HG02588 (cell line): ENCODE results near the gene CDC45.
"Not testable (repeated sequence)": the region's sequence is repeated elsewhere in the genome, so short reads cannot be mapped to it uniquely, and the experiment has no call there.

Experiments used
- ATAC-seq: cut with Tn5 transposase; IDR thresholded peaks from one replicate; pipeline ENCODE4 v1.9.1; 2021; ENCODE audit warnings: mild to moderate bottlenecking, moderate library complexity; ENCODE audit not compliant: unreplicated experiment

CDC45 gene

GRCh38 chr22:19479355-19480172 lies at the start of gene CDC45:
CDC45 (plus strand) TSS chr22:19479920; CDS start chr22:19479969, 49 bp downstream.
- peak; percentile 81 for ATAC-seq

GRCh38 chr22:19429950-19430889 lies 49.5 kb upstream of the CDC45 start:
- no peak for ATAC-seq

GRCh38 chr22:19430890-19431541 lies 48.7 kb upstream of the CDC45 start:
- ATAC-seq = no peak

- peak; percentile 48 for ATAC-seq
These were observed 48.0 kb upstream of the CDC45 start, which contains the start of gene HIRA for GRCh38 chr22:19431649-19432132. HIRA (minus strand) TSS chr22:19431733; CDS start chr22:19431476, 257 bp downstream.

- peak; percentile 77 for ATAC-seq
These were observed 47.4 kb upstream of the CDC45 start, which contains the start of gene MRPL40 for GRCh38 chr22:19432133-19432851. MRPL40 (plus strand) TSS chr22:19432545; CDS start chr22:19432555, 10 bp downstream.

- ATAC-seq = no peak
These were observed 45.3 kb upstream of the CDC45 start for GRCh38 chr22:19434401-19434800.

- ATAC-seq = no peak
These were observed 44.7 kb upstream of the CDC45 start for GRCh38 chr22:19434829-19435580.

GRCh38 chr22:19436444-19437161 lies 43.1 kb upstream of the CDC45 start:
- not testable (repeated sequence) for ATAC-seq

GRCh38 chr22:19438298-19438697 lies 41.4 kb upstream of the CDC45 start:
- no peak for ATAC-seq

GRCh38 chr22:19440411-19441195 lies 39.1 kb upstream of the CDC45 start:
- no peak for ATAC-seq

- ATAC-seq = no peak
These were observed 37.6 kb upstream of the CDC45 start for GRCh38 chr22:19442166-19442565.

- no peak for ATAC-seq
These were observed 36.0 kb upstream of the CDC45 start for GRCh38 chr22:19443544-19444211.

- ATAC-seq = not testable (repeated sequence)
These were observed 34.3 kb upstream of the CDC45 start for GRCh38 chr22:19445279-19445982.

- ATAC-seq = no peak
These were observed 33.0 kb upstream of the CDC45 start for GRCh38 chr22:19446603-19447329.

GRCh38 chr22:19447330-19448075 lies 32.2 kb upstream of the CDC45 start, which contains the start of gene C22orf39:
C22orf39 (minus strand) TSS chr22:19447711; CDS start chr22:19447688, 23 bp downstream.
- ATAC-seq = peak; percentile 73
